Stimulated activated CD4-positive, alpha-beta T cell treated with anti-CD3 and anti-CD28 coated beads, Interleukin-4, amount 100 ng/mL, for 1 hour (primary cell): ENCODE data around the gene POU5F2.

Experiments
- DNase-seq: peaks from one replicate; pipeline ENCODE4 v3.0.0-alpha.2; 2020

The POU5F2 gene, protein sequence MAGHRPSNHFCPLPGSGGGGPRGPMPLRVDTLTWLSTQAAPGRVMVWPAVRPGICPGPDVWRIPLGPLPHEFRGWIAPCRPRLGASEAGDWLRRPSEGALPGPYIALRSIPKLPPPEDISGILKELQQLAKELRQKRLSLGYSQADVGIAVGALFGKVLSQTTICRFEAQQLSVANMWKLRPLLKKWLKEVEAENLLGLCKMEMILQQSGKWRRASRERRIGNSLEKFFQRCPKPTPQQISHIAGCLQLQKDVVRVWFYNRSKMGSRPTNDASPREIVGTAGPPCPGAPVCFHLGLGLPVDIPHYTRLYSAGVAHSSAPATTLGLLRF

DNA sequence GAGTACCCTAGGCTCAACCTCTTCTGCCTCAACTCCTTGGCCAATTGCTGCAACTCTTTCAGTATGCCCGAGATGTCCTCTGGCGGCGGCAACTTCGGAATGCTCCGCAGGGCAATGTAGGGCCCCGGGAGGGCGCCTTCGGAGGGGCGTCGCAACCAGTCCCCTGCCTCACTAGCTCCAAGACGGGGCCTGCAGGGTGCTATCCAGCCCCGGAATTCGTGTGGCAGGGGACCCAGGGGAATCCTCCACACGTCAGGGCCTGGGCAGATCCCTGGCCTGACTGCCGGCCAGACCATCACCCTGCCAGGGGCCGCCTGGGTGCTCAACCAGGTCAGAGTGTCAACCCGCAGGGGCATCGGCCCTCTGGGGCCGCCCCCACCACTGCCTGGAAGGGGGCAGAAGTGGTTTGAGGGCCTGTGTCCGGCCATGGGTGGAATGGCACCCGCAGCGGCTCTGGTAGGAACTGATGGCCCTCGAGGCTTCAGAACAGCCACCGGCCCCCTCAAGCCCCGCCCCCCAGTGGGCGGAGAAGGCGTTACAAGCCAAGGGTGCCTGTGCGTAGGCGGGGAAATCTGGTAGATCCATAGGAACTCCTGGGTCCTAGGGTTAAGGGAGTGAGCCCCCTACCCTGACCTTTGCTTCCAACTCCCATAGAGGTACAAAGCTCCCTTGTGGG, at the start of gene POU5F2:
Gene POU5F2, minus strand, starts transcription at position 465 of the 676 bp plus-strand sequence. Its CDS starts 37 bp downstream, at position 428.
- no peak for DNase-seq

DNA sequence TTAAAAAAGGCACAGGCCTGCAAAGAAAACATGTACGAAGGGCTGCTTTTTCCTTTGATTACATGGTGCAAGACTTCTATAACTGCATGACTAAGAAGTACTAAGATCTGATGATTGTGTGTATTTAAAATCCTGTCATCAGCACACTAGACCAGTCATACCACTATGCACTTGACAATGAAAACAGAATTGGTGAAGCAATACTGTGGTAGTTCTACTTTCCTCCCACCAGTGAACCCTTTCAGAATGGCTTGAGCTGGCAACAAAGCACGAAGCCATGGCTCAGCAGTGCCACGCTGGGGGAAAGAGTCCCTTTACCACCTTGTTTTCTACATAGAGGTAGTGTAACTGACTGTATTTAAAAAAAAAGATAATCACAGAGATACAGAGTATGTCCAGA, 49.0 kb upstream of the POU5F2 start:
- no peak for DNase-seq

DNA sequence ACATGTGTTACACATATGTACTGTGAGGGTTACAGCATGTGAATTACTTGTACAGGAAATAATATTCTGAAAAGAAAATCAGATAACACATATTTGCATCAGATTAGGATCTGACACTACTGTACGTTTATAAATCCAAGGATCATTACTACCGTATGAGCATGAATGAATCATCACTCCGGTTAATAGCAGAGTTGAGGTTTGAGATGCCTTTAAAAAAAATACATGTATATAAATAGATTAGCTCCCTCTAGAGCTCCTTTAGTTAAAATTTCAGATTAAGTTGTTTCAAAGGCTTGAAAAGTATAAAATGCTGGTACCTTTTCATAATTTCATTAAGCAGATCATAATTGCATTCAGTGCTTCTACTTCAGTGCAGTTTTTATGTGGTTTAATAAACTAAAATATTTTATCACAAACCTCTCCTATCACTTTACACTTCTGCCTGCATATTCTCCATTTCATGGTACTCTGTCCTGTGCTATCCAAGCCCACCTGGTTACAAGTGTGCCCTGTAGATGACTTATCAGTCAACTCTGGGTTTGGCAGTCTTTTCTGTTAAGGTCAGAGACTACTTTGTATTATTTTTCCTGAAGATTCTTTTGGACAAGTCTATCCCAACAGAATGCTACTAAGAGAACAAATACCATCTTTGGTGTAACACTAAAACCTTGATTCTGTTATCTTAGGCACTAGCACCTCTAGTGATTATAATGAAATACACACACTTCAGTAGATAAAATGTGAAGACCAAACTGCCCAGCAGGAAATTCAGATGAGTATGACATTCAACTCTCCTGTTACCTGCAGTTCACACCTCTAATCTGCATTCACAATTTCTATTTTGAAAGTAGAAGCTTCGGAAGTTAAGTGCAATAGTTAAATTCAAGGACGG, 48.0 kb upstream of the POU5F2 start:
- DNase-seq = no peak

DNA sequence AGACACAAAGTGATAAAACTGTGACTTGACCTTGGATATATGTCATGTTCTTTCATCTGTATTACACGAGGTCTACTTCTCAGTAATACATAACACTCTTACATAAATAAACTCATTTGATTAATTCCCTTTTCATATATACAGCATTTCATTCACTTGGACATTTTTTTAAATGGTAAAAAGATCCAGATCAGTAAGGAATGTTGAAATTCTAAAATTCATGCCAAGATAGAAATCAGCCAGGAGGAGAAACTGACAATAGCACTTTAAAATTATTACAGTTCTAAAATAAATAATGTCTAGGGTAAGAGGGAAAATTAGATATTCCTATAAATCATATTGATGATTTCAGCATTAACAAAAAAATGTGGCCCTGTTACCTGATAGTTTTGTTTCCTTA, 46.2 kb upstream of the POU5F2 start:
- DNase-seq = no peak

DNA sequence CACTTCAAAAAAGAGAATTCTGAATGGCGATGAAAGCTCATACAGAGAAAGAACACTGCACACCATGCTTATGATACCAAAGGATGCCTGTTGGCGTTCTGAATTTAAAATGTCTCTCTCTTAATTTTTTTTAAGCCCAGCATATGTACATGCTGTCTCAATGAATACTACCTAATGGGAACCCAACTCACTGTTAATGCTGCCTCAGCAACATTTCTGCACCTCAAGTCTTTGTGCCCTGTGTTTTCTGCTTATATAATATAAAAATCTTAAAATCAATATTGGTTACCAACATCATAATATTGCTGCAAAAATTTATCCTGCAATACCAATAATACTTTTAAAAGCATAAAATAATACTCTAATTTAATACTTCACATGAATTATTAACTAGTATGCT, 44.1 kb upstream of the POU5F2 start:
- no peak for DNase-seq

DNA sequence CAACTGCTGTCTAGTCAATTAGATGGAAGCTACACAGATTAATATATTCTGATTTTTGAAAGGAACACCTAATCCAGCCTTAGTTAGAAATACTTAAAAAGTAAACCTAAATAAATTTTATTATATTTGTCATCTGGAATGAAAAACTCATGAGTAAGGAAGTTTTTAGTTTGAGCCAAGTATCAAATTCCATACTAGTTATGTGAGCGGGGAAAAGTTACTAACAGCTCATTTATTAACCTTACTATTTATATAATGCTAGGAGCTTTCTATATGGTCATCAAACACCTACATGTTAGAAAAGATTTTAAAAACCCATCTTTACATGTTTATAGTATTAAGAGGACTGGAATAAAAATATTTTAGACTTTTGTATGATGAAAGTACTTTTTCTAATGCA, 41.6 kb upstream of the POU5F2 start:
- DNase-seq = no peak

DNA sequence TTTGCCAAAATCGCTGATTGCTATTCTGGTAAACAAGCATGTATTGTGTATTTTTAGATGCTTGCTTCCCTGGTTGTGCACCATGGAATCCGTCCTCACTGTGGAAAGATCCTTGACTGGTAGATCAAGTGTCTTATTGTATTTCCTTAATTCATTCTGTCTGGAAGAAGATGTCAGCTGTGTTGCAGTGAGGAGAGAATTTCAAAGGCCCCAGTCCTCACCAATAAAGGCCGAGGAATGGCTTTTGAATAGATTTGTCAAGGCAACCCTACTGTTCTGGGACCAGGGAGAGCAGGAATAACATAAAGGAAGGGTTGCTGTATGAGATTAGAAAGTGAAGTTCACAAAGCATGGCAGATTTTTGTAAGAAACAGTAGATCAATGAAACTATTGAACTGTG, 36.2 kb upstream of the POU5F2 start:
- DNase-seq = no peak

DNA sequence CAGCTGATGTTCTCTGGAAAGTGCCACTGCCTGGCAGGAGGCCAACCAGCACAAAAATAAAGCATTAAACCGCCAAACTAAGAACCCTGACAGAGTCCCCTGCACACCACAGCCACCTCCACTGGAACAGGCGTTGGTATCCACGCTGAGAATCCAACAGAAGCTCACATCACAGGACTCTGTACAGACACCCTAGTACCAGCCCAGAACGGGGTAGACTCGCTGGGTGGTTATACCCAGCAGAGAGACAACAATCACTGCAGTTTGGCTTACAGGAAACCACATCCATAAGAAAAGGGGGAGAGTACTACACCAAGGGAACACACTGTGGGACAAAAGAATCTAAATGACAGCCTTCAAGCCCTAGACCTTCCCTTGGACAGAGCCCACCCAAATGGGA, 15.0 kb upstream of the POU5F2 start:
- no peak for DNase-seq

DNA sequence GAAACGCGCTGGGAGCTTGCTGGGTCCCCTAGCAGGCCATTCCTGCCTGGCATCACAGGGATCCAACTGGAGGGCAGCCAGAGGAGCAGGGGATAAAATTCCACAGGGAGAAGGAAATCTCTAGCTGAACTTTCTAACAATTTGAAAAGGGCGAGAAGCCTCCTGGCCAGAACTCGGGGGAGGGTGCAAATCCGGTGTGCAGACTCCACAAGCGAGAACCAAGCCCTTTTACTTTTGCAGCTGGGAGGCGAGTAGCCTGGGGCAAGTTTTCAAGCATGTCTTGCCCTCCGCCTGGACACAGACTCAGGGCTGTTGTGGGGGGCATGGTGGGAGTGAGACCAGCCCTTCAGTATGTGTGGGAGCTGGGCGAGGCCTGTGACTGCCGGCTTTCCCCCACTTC, 14.3 kb upstream of the POU5F2 start:
- DNase-seq = no peak

DNA sequence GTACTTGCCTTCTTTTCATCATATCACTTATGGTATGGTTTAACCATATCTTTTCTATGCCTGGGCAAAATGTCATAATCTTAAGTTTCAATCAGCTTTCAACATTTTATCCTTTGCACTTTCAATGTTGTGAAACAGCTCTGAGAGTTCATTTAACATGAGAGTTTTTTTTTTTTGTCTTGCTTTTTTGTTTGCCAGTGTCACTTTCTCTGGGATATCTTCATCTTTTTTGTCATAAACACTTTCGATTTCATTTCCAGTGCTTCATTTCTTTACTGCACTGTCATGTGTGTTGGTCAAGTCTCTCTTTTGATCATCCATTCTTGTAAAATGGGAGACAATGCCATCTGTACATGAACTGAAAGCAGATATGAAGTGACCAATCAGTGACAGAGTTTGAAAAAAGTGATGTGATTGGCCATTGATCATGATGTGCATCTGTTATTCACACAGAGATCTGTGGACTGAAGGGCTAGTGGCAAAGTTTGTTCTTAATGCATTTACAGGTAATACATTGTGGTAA, 7.5 kb upstream of the POU5F2 start:
- no peak for DNase-seq

DNA sequence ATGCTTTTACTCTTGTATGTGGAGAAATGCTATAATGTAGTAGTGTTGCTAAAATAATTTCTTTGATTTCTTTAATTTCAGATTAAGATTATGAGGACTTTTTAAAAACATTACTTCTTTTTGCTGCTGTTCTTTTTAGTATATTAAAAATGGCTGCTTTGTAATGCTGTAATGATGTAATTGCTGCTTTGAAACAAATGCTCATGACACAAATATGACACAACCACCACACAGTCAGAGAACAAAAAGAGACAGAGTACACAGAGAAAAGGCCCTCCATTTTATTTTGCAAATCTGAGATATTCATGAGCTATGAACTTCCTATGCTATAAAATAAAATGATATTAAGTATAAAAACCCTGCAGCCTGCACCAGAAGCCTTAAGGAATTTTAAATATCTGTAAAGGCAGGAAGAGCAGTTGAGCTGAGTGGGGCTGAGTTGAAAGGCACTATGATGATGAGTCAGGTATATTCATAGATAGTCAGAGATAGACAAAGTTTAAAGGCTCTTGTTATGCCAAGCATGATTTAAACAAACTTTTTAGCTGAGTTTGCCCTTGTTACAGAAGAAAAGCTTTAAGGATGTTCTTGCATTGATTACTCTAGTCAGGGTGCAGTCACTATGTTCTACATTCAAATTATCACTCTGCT, 5.1 kb upstream of the POU5F2 start:
- DNase-seq = no peak

DNA sequence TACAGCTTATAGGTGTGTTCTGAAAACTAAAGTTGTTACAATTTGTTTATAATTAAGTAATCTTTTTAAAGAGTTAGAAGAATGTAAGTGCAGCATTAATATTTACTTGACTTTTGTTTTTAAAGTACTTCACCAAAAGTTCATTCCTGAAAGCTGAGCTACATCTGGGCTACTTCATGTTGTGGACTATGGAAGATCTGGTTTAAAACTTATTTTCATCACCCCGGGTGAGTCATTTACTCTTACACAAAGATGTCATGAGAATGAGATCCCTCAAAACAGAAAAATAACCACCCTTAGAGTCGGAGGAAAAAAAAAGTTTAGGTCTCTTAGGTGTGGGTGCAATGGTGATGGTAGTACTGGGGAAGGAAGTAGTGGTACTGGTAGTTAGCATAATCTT, 5.1 kb downstream of the POU5F2 start:
- no peak for DNase-seq

DNA sequence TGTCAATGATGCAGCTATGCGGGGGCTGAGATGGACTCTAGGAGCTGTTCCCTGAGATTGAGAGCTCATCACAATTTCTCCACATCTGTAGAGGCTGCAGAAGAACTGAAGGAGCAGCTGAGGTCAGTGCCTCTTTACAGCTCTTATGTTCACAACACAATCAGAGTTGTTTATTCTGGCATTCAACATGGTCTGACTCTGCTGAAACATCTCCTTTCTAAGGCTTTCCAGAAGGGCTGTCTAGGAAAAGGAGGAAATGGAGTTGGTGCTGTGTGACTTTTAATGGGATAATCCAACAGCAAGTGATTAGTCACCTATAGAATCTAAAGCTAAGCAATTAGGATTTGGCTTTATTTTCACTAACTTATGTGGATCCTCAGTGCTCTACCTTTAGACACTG, 6.0 kb downstream of the POU5F2 start:
- DNase-seq = no peak

DNA sequence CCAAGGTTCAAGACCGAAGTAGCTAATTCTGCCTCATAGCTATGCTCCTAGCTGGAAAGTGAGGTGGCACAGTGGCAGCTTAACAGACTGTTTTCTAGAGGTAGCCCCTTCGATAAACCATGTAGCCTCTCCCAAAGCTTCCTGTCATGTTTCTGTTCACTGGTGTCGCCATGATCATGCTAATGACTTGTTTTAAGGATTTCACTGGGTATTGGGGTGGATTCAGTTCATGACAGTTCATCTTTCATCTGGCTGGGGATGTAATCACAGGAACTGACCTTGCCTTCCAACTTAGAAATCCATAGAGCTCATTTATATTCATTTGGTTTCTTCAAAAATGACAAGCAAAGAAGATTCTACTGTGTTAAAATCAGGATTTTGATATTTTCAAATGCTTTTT, 9.4 kb downstream of the POU5F2 start:
- no peak for DNase-seq

DNA sequence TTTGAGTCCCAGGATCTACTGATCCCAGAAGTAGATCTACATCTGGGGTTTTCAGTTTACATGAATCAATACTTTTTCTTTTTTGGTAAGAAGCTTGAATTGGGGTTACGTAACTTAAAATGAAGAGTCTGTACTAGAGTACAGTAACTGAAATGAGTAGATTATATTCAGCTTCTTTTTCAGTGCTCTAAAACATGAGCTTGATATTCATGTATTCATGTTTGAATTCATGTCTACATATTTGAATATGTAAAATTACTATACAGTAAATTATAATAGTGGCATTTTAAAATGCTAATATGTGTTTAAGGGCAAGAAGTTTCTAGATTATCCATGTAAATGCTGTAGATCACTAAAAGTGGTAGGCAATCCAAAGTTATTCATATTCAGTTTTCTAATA, 14.8 kb downstream of the POU5F2 start:
- DNase-seq = no peak

DNA sequence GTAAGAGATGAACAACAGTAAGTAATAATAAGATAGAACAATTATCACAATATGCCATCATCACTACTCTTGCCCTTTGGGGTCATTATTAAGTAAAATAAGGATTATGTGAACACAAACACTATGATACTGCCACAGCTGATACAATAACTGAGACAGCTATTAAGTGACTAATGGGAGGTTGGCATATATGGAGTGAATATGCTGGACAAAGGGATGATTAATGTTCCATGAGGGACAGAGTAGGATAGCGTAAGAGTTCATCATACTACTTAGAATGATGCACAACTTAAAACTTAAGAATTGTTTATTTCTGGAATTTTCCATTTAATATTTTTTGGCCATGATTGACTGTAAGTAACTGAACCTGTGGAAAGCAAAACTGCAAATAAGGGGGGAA, 16.6 kb downstream of the POU5F2 start:
- no peak for DNase-seq

DNA sequence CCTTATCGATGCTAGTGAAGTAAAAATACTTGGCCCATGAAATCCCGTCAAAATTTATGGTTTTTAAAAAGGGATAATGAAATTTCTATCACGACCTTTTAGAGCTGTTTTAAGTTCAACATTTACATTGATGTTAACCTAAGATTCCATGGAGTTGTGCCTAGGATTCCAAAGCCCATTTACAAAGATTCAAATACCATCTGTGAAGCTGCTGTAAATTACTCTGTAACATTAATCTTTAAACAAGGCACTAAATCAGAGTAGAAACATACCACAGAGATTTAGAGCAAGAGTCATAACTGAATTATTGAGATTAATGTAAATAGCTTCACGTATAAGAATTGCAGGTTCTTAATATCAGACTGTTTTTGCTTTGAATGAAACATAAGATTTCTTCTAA, 17.7 kb downstream of the POU5F2 start:
- DNase-seq = no peak

DNA sequence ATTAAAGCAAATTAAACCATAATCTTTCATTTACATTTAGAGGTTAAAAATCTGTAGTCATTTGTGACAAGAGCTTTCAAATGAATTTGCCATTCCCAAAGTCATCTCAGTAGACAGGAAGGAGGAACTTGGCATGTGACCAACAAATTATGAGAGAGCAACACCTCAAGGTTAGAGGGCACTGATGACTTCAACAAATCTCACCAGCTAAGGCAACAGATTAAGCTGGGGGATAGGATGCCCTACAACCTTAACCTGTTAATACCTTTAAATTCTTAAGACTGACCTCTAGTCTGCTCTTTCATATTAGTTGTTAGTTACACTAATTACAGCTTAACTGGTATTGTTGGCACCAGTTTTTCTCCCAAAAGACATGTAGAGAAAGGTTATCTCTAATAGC, 18.4 kb downstream of the POU5F2 start:
- no peak for DNase-seq

DNA sequence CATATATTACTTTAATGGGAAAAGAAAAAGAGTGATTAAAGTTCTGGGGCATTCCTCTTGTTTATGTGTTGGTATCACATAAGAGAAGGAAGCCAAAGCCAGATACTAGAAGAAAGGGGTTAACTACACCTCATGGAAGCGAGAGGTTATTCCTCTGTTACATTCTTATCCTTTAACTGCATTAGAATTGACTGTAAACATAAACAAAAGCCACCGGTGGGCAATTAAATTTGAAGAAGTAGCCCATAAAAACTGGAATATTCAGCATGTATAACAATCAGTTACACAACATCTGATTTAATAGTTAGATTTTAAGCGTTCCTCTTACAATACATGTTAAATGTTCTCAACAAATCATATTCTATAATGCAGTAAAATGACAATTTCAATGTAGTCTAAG, 18.8 kb downstream of the POU5F2 start:
- DNase-seq = no peak

DNA sequence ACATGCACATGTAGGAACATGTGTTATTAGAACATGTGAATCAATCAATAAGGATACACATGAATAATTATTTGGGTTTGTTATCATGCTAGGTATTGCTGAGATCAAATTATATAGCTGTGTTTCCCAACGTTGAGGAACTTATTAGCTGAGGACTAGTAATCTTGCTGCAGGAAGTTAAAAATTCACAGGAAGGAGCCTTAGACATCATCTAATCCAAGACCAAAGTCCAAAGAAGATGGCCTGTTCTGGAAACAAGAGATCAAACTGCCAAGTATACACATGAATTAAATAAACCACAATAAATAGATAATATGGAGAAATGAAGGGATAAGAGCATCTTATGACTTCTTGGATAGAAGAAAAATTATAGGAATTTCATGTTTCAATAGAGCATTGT, 19.9 kb downstream of the POU5F2 start:
- DNase-seq = no peak

DNA sequence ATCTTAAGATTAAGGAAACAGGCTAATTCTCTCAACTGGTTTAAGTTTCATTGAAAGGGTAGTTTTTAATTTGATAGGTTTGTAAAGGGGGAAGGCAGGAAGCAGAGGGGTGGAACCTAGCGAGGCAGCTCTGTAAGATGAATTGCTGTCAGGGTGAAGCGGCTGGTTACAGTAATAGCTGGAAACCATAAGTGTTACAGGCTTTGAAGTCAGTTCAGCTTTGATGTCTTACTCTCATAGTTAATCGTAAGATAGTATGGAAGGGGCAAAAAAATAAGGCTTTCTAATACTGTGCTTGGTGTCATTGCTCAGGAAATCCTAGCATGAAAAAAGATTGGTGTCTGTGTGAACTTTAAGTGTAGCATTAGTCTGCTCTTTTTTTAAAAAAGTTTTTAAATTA, 20.3 kb downstream of the POU5F2 start:
- no peak for DNase-seq

DNA sequence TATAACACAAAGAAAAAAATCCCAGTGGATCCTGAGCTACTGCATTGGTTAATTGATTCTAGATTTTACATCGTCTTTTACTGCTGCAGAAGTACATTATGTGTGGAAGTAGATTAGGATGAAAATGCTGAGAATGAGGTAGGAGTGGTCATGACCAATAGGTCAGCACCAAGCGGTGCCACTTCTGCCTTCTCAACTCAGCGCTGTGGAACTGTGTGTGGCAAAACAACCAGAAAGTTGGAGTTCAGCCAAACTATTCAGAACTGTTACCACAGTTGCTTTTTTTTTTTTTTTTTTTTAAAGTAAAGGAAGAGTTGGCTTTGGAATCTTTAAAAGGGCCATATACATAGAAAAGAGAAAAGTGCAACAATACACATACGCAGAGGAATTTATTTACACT, 24.2 kb downstream of the POU5F2 start:
- no peak for DNase-seq

DNA sequence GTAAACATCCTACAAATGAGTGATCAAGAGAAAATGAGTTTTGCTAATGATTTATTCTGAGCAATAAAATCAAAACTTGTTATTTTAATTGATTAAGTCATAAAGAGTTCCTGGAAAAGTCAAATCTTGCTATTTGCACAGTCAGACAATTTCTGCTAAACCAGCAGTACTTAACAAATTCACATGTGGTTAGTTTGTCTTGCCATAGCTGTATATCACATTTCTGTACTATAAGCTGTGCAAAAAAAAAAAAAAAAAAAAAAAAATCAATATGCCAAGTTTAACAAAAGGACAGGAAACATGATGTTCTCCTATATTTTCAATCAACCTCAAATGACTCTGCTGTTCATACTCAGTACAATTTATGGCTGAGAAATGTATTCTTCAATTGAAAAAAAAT, 24.9 kb downstream of the POU5F2 start:
- DNase-seq = no peak
